ENCODE measurements around the gene SYTL4.

Gene SYTL4

DNA sequence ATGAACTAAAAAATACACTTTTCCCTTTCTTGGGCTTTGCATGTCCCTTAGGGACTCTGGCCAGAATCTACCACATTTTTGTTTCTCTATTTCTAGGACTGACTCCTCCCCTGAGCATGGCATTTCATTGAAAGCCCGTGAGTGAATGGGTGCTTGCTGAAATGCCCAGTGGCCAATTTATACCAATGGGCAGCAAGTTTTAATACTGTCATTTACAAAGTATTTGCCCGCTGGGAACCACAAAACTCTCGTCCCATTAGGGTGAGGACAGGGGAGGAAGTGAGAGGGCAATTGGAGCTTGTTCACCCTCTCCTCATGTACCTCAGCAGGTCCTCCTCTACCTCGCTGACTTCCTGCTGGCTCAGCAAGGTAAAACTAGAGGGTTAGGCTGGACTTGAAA is 86.8 kb downstream of the SYTL4 start:
- TF ChIP-seq, protein P1, sequence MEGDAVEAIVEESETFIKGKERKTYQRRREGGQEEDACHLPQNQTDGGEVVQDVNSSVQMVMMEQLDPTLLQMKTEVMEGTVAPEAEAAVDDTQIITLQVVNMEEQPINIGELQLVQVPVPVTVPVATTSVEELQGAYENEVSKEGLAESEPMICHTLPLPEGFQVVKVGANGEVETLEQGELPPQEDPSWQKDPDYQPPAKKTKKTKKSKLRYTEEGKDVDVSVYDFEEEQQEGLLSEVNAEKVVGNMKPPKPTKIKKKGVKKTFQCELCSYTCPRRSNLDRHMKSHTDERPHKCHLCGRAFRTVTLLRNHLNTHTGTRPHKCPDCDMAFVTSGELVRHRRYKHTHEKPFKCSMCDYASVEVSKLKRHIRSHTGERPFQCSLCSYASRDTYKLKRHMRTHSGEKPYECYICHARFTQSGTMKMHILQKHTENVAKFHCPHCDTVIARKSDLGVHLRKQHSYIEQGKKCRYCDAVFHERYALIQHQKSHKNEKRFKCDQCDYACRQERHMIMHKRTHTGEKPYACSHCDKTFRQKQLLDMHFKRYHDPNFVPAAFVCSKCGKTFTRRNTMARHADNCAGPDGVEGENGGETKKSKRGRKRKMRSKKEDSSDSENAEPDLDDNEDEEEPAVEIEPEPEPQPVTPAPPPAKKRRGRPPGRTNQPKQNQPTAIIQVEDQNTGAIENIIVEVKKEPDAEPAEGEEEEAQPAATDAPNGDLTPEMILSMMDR (IDR thresholded peaks at IDR 0.05; ENCODE audit: low read depth, low read length) = no peak
- H3K27ac ChIP-seq = no peak overlapping the region
- no peaks in the 10 kb centered on the region for H3K27me3 ChIP-seq (ENCODE audit: insufficient read depth, low read depth, severe bottlenecking)
- no peaks in the 10 kb centered on the region for H3K36me3 ChIP-seq
- no peak for DNase-seq
- no peak overlapping the region for H3K4me3 ChIP-seq (ENCODE audit: low read depth, low read length)
- no peaks in the 10 kb centered on the region for H3K9me3 ChIP-seq (ENCODE audit: severe bottlenecking)

DNA sequence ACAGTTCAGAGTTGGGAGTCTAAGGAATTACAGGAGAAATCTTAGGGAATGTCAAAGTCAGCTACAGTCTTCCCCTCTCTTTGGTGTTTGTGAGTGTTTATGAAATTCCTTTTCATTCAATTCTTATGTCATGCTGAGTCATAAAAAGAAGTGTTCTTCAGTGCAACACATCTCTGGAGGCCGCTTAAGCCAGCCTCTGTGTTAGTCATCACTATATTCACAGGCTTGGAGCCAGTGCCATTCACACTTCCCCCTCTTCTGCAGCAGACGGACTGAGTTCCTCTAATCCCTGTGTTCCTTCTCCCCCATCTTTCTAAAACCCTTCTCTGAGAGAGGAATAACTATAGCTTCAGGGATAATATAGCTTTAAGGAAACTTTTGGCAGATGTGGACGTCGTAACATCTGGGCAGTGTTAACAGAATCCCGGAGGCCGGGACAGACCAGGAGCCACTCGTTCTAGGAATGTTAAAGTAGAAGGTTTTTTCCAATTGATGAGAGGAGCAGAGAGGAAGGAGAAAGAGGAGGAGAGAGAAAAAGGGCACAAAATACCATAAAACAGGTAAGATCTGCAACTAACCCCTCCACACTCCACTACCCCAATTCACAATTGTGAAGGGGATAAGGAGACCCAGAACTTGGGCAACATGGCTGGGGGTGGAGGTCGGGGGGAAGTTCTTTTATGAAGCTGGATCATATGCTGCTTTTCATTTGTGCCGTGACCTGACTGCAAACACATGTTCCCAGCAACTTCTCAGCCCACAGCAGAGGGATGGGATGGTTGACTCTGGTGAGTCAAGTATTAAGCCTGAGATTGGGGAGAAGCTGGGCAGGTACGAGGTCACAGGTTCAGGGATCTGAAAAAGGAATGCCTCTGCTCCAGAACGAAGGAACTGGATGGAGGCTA is 87.7 kb downstream of the SYTL4 start, which contains the start of gene SRPX2:
TSS of gene SRPX2 (plus strand) at position 244 of the 905 bp plus-strand sequence. CDS start 2,124 bp downstream, outside the sequence.
- Histone ChIP-seq H3K4me3 (ENCODE audit: low read depth, low read length) (no peak within 1 kb of the TSS), H3K9me3 (ENCODE audit: severe bottlenecking) (no peaks in the 10 kb centered on the region), H3K27me3 (ENCODE audit: insufficient read depth, low read depth, severe bottlenecking) (no peaks in the 10 kb centered on the region), H3K36me3 (no peaks in the 10 kb centered on the region), H3K27ac (no peak within 1 kb of the TSS)
- no peak for DNase-seq
- TF ChIP-seq, protein P1 (IDR thresholded peaks at IDR 0.05; ENCODE audit: low read depth, low read length) = no peak

- H3K36me3 ChIP-seq = no peaks in the 10 kb centered on the region
- TF ChIP-seq, protein P1 (IDR thresholded peaks at IDR 0.05; ENCODE audit: low read depth, low read length) = no peak
Observed at GRCh38 chrX:100643212-100643611, 88.7 kb downstream of the SYTL4 start.

DNA sequence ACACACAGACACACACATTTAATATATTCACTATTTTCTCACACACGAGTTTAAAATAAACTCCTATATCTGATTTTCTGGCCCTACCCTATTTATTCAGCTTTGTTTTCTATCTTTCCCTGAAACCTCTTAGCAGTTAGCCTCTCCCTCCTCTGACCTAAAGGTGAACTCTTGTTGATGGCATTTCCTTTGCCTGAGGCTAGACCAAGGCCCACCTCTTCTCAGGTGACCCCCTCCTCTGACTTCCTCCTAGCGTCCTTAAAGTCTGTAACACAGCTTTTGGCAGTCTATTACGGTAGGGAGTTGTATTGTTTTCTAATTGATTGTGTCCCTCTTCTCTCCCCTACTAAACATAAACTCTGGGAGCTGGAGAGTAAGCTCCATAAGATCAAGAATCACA is 89.6 kb downstream of the SYTL4 start:
- Histone ChIP-seq H3K36me3 (no peaks in the 10 kb centered on the region), H3K27me3 (ENCODE audit: insufficient read depth, low read depth, severe bottlenecking) (no peaks in the 10 kb centered on the region), H3K4me3 (ENCODE audit: low read depth, low read length) (no peak overlapping the region), H3K27ac (no peak overlapping the region), H3K9me3 (ENCODE audit: severe bottlenecking) (no peaks in the 10 kb centered on the region)
- DNase-seq = no peak
- TF ChIP-seq, protein P1 (IDR thresholded peaks at IDR 0.05; ENCODE audit: low read depth, low read length) = no peak

More at GRCh38 chrX:100643212-100643611, 88.7 kb downstream of the SYTL4 start:
- Histone ChIP-seq H3K4me3 (ENCODE audit: low read depth, low read length) (no peak overlapping the region), H3K27ac (no peak overlapping the region), H3K27me3 (ENCODE audit: insufficient read depth, low read depth, severe bottlenecking) (no peaks in the 10 kb centered on the region), H3K9me3 (ENCODE audit: severe bottlenecking) (no peaks in the 10 kb centered on the region)
- DNase-seq = no peak

DNA sequence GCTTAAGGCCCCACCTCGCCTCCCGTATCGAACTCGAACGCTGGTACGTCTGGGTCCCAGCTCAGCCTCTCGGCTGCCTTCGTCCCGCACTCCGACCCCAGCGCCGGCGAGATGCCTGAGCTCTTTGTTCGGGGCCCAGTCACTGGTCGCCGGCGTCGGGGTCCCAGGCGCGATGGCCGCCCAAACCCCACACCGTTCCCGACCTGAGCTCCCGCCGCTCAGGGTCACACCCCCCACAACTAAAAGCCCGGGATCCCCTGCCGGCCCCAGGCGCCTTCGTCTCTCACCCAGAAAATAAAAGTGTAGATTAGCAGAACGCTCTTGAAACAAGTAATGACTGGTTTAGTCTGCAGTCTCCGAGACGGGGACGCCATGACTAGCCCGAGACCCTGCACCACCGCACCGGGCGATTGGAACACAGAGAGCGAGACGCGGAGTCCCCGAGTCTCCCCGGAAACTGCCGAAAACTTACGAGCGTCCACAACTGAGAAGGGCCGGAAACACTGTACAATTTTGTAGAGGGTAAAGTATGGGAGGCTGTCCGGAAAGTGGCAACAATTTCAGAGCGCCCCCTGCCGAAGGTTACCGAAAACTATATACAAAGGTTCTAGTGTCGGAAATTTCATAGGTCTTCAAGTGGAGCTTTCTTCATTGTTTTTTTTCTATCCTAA is 95.5 kb downstream of the SYTL4 start, which contains the start of gene TSPAN6:
TSS of gene TSPAN6 (minus strand) at position 486 of the 671 bp plus-strand sequence. CDS start at position 374, 112 bp downstream.
- Histone ChIP-seq H3K27ac (peak within 1 kb of the TSS; percentile 76), H3K27me3 (ENCODE audit: insufficient read depth, low read depth, severe bottlenecking) (peaks cover 6% of the 10 kb centered on the region), H3K4me3 (ENCODE audit: low read depth, low read length) (peak within 1 kb of the TSS; percentile 58), H3K9me3 (ENCODE audit: severe bottlenecking) (no peaks in the 10 kb centered on the region), H3K36me3 (peaks cover 3% of the 10 kb centered on the region)
- TF ChIP-seq, protein P1 (IDR thresholded peaks at IDR 0.05; ENCODE audit: low read depth, low read length) = peak; percentile 44
- DNase-seq = peak; percentile 86
